ENCODE measurements around the gene FHOD3. TPM values are rescaled to one million over a fixed set of nuclear protein-coding genes. Genes with fewer than 3 reads are reported as not detected.
"Not testable (repeated sequence)": the region's sequence is repeated elsewhere in the genome, so short reads cannot be mapped to it uniquely, and the experiment has no call there.

Gene FHOD3
- polyA plus RNA-seq, 1 experiment = 41.1 TPM

- TF ChIP-seq, protein P1, sequence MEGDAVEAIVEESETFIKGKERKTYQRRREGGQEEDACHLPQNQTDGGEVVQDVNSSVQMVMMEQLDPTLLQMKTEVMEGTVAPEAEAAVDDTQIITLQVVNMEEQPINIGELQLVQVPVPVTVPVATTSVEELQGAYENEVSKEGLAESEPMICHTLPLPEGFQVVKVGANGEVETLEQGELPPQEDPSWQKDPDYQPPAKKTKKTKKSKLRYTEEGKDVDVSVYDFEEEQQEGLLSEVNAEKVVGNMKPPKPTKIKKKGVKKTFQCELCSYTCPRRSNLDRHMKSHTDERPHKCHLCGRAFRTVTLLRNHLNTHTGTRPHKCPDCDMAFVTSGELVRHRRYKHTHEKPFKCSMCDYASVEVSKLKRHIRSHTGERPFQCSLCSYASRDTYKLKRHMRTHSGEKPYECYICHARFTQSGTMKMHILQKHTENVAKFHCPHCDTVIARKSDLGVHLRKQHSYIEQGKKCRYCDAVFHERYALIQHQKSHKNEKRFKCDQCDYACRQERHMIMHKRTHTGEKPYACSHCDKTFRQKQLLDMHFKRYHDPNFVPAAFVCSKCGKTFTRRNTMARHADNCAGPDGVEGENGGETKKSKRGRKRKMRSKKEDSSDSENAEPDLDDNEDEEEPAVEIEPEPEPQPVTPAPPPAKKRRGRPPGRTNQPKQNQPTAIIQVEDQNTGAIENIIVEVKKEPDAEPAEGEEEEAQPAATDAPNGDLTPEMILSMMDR (IDR thresholded peaks at IDR 0.05; ENCODE audit: low read depth, low read length) = no peak
- Histone ChIP-seq H3K27ac (ENCODE audit: low read depth, low read length) (no peak overlapping the region), H3K9me3 (ENCODE audit: control insufficient read depth, insufficient read depth, low read length) (no peaks in the 10 kb centered on the region; the same call in none of the 2 replicates), H3K4me3 (ENCODE audit: low read depth, low read length) (no peak overlapping the region), H3K27me3 (ENCODE audit: control insufficient read depth, insufficient read depth, low read length) (no peaks in the 10 kb centered on the region)
- DNase-seq (ENCODE audit: low read depth, low spot score) = no peak
- ChIA-PET POLR2A (no interaction called here), CTCF (interaction anchor here (5.4 kb wide), 1 partner anchor 71 kb away, joined by 62 read pairs; no protein-coding TSS in a partner anchor)
These were observed 461.8 kb downstream of the FHOD3 start for GRCh38 chr18:36759167-36759776.

GRCh38 chr18:36760598-36760997 lies 463.1 kb downstream of the FHOD3 start:
- TF ChIP-seq, protein P1 (IDR thresholded peaks at IDR 0.05; ENCODE audit: low read depth, low read length) = no peak
- Histone ChIP-seq H3K9me3 (ENCODE audit: control insufficient read depth, insufficient read depth, low read length) (no peaks in the 10 kb centered on the region; the same call in none of the 2 replicates), H3K27ac (ENCODE audit: low read depth, low read length) (no peak overlapping the region), H3K27me3 (ENCODE audit: control insufficient read depth, insufficient read depth, low read length) (no peaks in the 10 kb centered on the region), H3K4me3 (ENCODE audit: low read depth, low read length) (no peak overlapping the region)
- CTCF ChIA-PET = interaction anchor here (5.4 kb wide), 1 partner anchor 73 kb away, joined by 62 read pairs; no protein-coding TSS in a partner anchor
- no peak for DNase-seq (ENCODE audit: low read depth, low spot score)
- POLR2A ChIA-PET = no interaction called here

DNA sequence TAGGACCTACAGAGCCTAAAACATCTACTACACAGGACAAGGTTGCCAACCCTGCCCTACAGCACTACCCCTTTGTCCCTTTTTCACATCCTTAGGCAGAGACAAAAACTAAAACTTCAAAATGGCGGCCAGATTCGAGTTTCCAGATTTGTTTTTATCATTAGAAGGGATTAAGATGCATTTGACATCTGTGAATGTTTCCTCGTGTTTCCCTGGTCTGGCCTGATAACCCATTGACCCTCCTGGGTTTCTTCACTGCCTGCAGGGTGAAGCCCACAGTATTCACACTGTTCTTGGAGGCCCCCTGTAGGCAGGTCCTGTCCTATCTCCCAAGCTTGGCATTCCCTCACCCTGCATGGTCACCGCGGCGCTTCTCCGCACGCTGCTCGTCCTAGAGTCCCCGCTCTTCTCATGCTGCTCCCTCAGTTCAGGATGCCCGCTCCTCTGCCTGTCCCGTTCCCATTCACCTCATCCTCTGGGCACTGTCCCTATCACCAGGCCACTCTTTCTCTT lies 463.7 kb downstream of the FHOD3 start:
- TF ChIP-seq, protein P1 (IDR thresholded peaks at IDR 0.05; ENCODE audit: low read depth, low read length) = no peak
- Histone ChIP-seq H3K9me3 (ENCODE audit: control insufficient read depth, insufficient read depth, low read length) (no peaks in the 10 kb centered on the region; the same call in none of the 2 replicates), H3K27me3 (ENCODE audit: control insufficient read depth, insufficient read depth, low read length) (no peaks in the 10 kb centered on the region), H3K4me3 (ENCODE audit: low read depth, low read length) (no peak overlapping the region), H3K27ac (ENCODE audit: low read depth, low read length) (no peak overlapping the region)
- ChIA-PET POLR2A (no interaction called here), CTCF (interaction anchor here (5.4 kb wide), 1 partner anchor 73 kb away, joined by 62 read pairs; no protein-coding TSS in a partner anchor)
- DNase-seq (ENCODE audit: low read depth, low spot score) = no peak

- Histone ChIP-seq H3K27me3 (ENCODE audit: control insufficient read depth, insufficient read depth, low read length) (no peaks in the 10 kb centered on the region), H3K4me3 (ENCODE audit: low read depth, low read length) (no peak overlapping the region), H3K9me3 (ENCODE audit: control insufficient read depth, insufficient read depth, low read length) (no peaks in the 10 kb centered on the region; the same call in none of the 2 replicates), H3K27ac (ENCODE audit: low read depth, low read length) (no peak overlapping the region)
- TF ChIP-seq, protein P1 (IDR thresholded peaks at IDR 0.05; ENCODE audit: low read depth, low read length) = no peak
- no peak for DNase-seq (ENCODE audit: low read depth, low spot score)
- CTCF ChIA-PET = interaction anchor here (0.8 to 1.0 kb wide), 2 partner anchors 9 to 74 kb away, joined by 3 to 4 read pairs; no protein-coding TSS in a partner anchor
- POLR2A ChIA-PET = no interaction called here
These were observed 464.6 kb downstream of the FHOD3 start for GRCh38 chr18:36762074-36762473.

- H3K4me3 ChIP-seq (ENCODE audit: low read depth, low read length); H3K9me3 ChIP-seq (ENCODE audit: control insufficient read depth, insufficient read depth, low read length); POLR2A ChIA-PET; DNase-seq (ENCODE audit: low read depth, low spot score); H3K27me3 ChIP-seq (ENCODE audit: control insufficient read depth, insufficient read depth, low read length); CTCF ChIA-PET; H3K27ac ChIP-seq (ENCODE audit: low read depth, low read length): not testable (repeated sequence)
These were observed 465.5 kb downstream of the FHOD3 start for GRCh38 chr18:36762965-36763364.

Data from AG04450 (cell line).